IMR-90 (cell line): ENCODE data around the gene S100B. TPM values are rescaled to one million over a fixed set of nuclear protein-coding genes. Genes with fewer than 3 reads are reported as not detected.

Source experiments
- ATAC-seq: fragments of 200-7000 bp; cut with Tn5 transposase; 2 replicates; pipeline ENCODE4 v1.9.1; 2020; ENCODE audit warnings: low read depth, mild to moderate bottlenecking, moderate library complexity
- BruUV-seq: library from RNA; stranded (reverse); fragments of 400-500 nt; replicated peaks from 2 replicates; lab custom pipeline; 2021; lab: Mats Ljungman, UMichigan
- CTCF ChIA-PET: fragments of 300-600 bp; formaldehyde crosslinking; extraction: SDS; loops from one replicate; lab custom pipeline; 2021; ENCODE audit warnings: antibody characterized with exemption; lab: Yijun Ruan, JAX
- POLR2A ChIA-PET: fragments of 300-600 bp; sonication (Branson Sonifier 250); formaldehyde crosslinking; loops from one replicate; lab custom pipeline; 2022; ENCODE audit warnings: antibody characterized with exemption; ENCODE audit not compliant: unreplicated experiment; lab: Charles Lee
- DNase-seq: peaks from one replicate; pipeline ENCODE4 v3.0.0; 2013
- H2AFZ ChIP-seq: replicated peaks from 2 replicates; pipeline ENCODE3; 2013; ENCODE audit warnings: low read length, mild to moderate bottlenecking; ENCODE audit not compliant: poor library complexity
- H2AK5ac ChIP-seq: 2 replicates; pipeline ENCODE4 v1.6.1; 2013; ENCODE audit warnings: low read depth, low read length, inconsistent platforms
- H2AK9ac ChIP-seq: replicated peaks from 2 replicates; pipeline ENCODE3; 2013; ENCODE audit warnings: mild to moderate bottlenecking, low read depth, low read length, moderate library complexity; ENCODE audit not compliant: poor library complexity
- H2BK120ac ChIP-seq: 2 replicates; pipeline ENCODE4 v1.6.1; 2013; ENCODE audit warnings: low read depth, low read length, inconsistent platforms
- H2BK15ac ChIP-seq: 3 replicates; pipeline ENCODE4 v1.6.1; 2013; ENCODE audit warnings: low read depth, low read length, inconsistent platforms
- H2BK20ac ChIP-seq: 2 replicates; pipeline ENCODE4 v1.6.1; 2013; ENCODE audit warnings: low read depth, mild to moderate bottlenecking, inconsistent platforms, low read length, moderate library complexity
- H2BK5ac ChIP-seq: 2 replicates; pipeline ENCODE4 v1.6.1; 2013; ENCODE audit warnings: mild to moderate bottlenecking, low read depth, low read length, inconsistent platforms; ENCODE audit not compliant: poor library complexity, severe bottlenecking
- H3K14ac ChIP-seq: replicated peaks from 2 replicates; pipeline ENCODE4 v1.6.1; 2013; ENCODE audit warnings: low read depth, low read length, inconsistent platforms
- H3K18ac ChIP-seq: 2 replicates; pipeline ENCODE4 v1.6.1; 2013; ENCODE audit warnings: low read depth, low read length, control low read depth
- H3K23ac ChIP-seq: 2 replicates; pipeline ENCODE4 v1.6.1; 2013; ENCODE audit warnings: low read depth, low read length, inconsistent platforms
- H3K27ac ChIP-seq: 2 replicates; pipeline ENCODE4 v1.5.1; 2013; ENCODE audit warnings: mild to moderate bottlenecking, control low read depth, low read length; ENCODE audit not compliant: insufficient read depth
- H3K27me3 ChIP-seq: 2 replicates; pipeline ENCODE4 v1.6.1; 2013; ENCODE audit warnings: low read length; ENCODE audit not compliant: control insufficient read depth, insufficient read depth
- H3K36me3 ChIP-seq: 2 replicates; pipeline ENCODE4 v1.6.1; 2013; ENCODE audit warnings: low read length, mixed read lengths; ENCODE audit not compliant: control insufficient read depth, insufficient read depth
- H3K4ac ChIP-seq: 2 replicates; pipeline ENCODE4 v1.6.1; 2013; ENCODE audit warnings: low read depth, low read length, inconsistent platforms
- H3K4me1 ChIP-seq: 2 replicates; pipeline ENCODE4 v1.6.1; 2013; ENCODE audit warnings: low read length, mixed read lengths; ENCODE audit not compliant: control insufficient read depth, insufficient read depth
- H3K4me2 ChIP-seq: 2 replicates; pipeline ENCODE4 v1.6.1; 2013; ENCODE audit warnings: low read depth, mild to moderate bottlenecking, control low read depth, low read length, moderate library complexity
- H3K4me3 ChIP-seq: 2 replicates; pipeline ENCODE4 v1.5.1; 2013; ENCODE audit warnings: low read depth, mild to moderate bottlenecking, control low read depth, low read length, moderate library complexity; ENCODE audit not compliant: insufficient read depth
- H3K56ac ChIP-seq: 2 replicates; pipeline ENCODE4 v1.6.1; 2013; ENCODE audit warnings: low read length, inconsistent platforms; ENCODE audit not compliant: insufficient read depth; ENCODE audit errors: extremely low read depth
- H3K79me1 ChIP-seq, 2 experiments: 2 replicates each; pipeline ENCODE4 v1.6.1; 2013; ENCODE audit warnings: low read length in 2 of 2, inconsistent platforms in 1 of 2, low read depth in 1 of 2
- H3K9ac ChIP-seq: 2 replicates; pipeline ENCODE4 v1.6.1; 2013; ENCODE audit warnings: low read depth, low read length, control low read depth
- H3K9me1 ChIP-seq: 2 replicates; pipeline ENCODE4 v1.6.1; 2013; ENCODE audit warnings: low read length, inconsistent platforms; ENCODE audit not compliant: insufficient read depth
- H3K9me3 ChIP-seq: 2 replicates; pipeline ENCODE4 v1.6.1; 2013; ENCODE audit warnings: low read length; ENCODE audit not compliant: control insufficient read depth, insufficient read depth
- H4K20me1 ChIP-seq: 2 replicates; pipeline ENCODE4 v1.6.1; 2013; ENCODE audit warnings: low read length, inconsistent platforms; ENCODE audit not compliant: insufficient read depth
- H4K5ac ChIP-seq: 2 replicates; pipeline ENCODE4 v1.6.1; 2013; ENCODE audit warnings: mild to moderate bottlenecking, low read depth, low read length, control low read depth
- H4K8ac ChIP-seq, 2 experiments: 2 replicates each; pipeline ENCODE4 v1.6.1; 2013; ENCODE audit warnings: low read depth in 2 of 2, low read length in 2 of 2, control low read depth in 1 of 2, inconsistent platforms in 1 of 2
- H4K91ac ChIP-seq: 2 replicates; pipeline ENCODE4 v1.6.1; 2013; ENCODE audit warnings: low read depth, low read length, inconsistent platforms; ENCODE audit not compliant: insufficient read depth
- BHLHE40 ChIP-seq: fragments of 150-350 bp; IDR thresholded peaks from 2 replicates; pipeline ENCODE4 v1.6.1; 2016; ENCODE audit warnings: mild to moderate bottlenecking, low read depth, low read length
- CEBPB ChIP-seq: IDR thresholded peaks from 2 replicates; pipeline ENCODE4 v1.6.1; 2012; ENCODE audit warnings: low read depth, low read length, improper control_type of control experiment
- CHD1 ChIP-seq: IDR thresholded peaks from 2 replicates; pipeline ENCODE4 v1.6.1; 2012; ENCODE audit warnings: low read depth, low read length, improper control_type of control experiment
- CTCF ChIP-seq: conservative IDR thresholded peaks from 2 replicates; pipeline ENCODE4 v1.5.1; 2012; ENCODE audit warnings: mild to moderate bottlenecking, low read depth, low read length, improper control_type of control experiment
- ELK1 ChIP-seq: fragments of 150-350 bp; IDR thresholded peaks from 2 replicates; pipeline ENCODE4 v1.6.1; 2016; ENCODE audit warnings: low read depth, mild to moderate bottlenecking, low read length, moderate library complexity, borderline replicate concordance
- MAFK ChIP-seq: IDR thresholded peaks from 2 replicates; pipeline ENCODE4 v1.6.1; 2012; ENCODE audit warnings: low read depth, low read length, improper control_type of control experiment
- MAZ ChIP-seq: IDR thresholded peaks from 2 replicates; pipeline ENCODE4 v1.6.1; 2012; ENCODE audit warnings: low read depth, mild to moderate bottlenecking, low read length, improper control_type of control experiment, moderate library complexity, borderline replicate concordance
- MXI1 ChIP-seq: IDR thresholded peaks from 2 replicates; pipeline ENCODE4 v1.6.1; 2012; ENCODE audit warnings: low read depth, mild to moderate bottlenecking, low read length, moderate library complexity, borderline replicate concordance
- POLR2A ChIP-seq: IDR thresholded peaks from 2 replicates; pipeline ENCODE4 v1.6.1; 2012; ENCODE audit warnings: mild to moderate bottlenecking, low read depth, low read length
- RAD21 ChIP-seq: IDR thresholded peaks from 2 replicates; pipeline ENCODE4 v1.6.1; 2012; ENCODE audit warnings: low read length, improper control_type of control experiment
- RCOR1 ChIP-seq: IDR thresholded peaks from 2 replicates; pipeline ENCODE4 v1.6.1; 2012; ENCODE audit warnings: mild to moderate bottlenecking, low read length, improper control_type of control experiment; ENCODE audit not compliant: insufficient replicate concordance
- SMC3 ChIP-seq: fragments of 150-350 bp; IDR thresholded peaks from 2 replicates; pipeline ENCODE4 v1.6.1; 2016; ENCODE audit warnings: low read depth, mild to moderate bottlenecking, antibody characterized with exemption, low read length, moderate library complexity
- USF2 ChIP-seq: fragments of 150-350 bp; IDR thresholded peaks from 2 replicates; pipeline ENCODE4 v1.6.1; 2017; ENCODE audit warnings: mild to moderate bottlenecking, antibody characterized with exemption, low read length, low read depth
- WGBS, 2 experiments: methylation state at CpG; one replicate each; pipeline versions ENCODE4 v1.1.5 to v1.1.7; 2013; ENCODE audit warnings: missing lambda C conversion rate in 2 of 2; ENCODE audit not compliant: insufficient read length in 1 of 2; ENCODE audit errors: extremely low coverage in 2 of 2; 5-methylcytosine and 5-hydroxymethylcytosine counted together
- dilution Hi-C: fragments of 300-500 bp; cut with HindIII; formaldehyde crosslinking; loops from one replicate; pipeline ENCODE4 v1.14.3; 2018; ENCODE audit warnings: low sequenced_read_pairs; ENCODE audit not compliant: unreplicated experiment
- in situ Hi-C: fragments of 300-500 bp; cut with MboI; formaldehyde crosslinking; loops from 3 replicates; pipeline ENCODE4 v1.14.3; 2019; ENCODE audit warnings: low sequenced_read_pairs, inconsistent platforms, mixed read lengths
- intact Hi-C: fragments of 100-400 bp; cut with micrococcal nuclease; formaldehyde crosslinking; loops from 2 replicates; pipeline ENCODE4 v1.10.0; 2022
- polyA plus RNA-seq, 3 experiments: library from polyadenylated mRNA; depleted of rRNA; stranded (reverse); fragments of >200 nt; gene quantifications; 2 replicates each; pipeline ENCODE4 v1.2.3, GENCODE V29; 2012; ENCODE audit warnings: low replicate concordance in 1 of 3
- total RNA-seq: library from RNA; depleted of rRNA; stranded (reverse); fragments of >200 nt; gene quantifications from 2 replicates; pipeline ENCODE4 v1.2.3, GENCODE V29; 2012

The S100B gene
- total and polyA plus RNA-seq, 2 of the 4 experiments (the other 2 are of a cell fraction), result 0.18 to 0.26 TPM

GRCh38 chr21:46639489-46640386 lies 34.9 kb upstream of the S100B start:
- in situ Hi-C loops, result no loop called here
- POLR2A ChIA-PET, result no interaction called here
- no TSS peak for BruUV-seq

More at GRCh38 chr21:46639489-46640386, 34.9 kb upstream of the S100B start:
- Histone ChIP-seq H2BK15ac (no peak overlapping the region), H2AFZ (no peak overlapping the region), H2BK5ac (no peak overlapping the region), H2BK20ac (no peak overlapping the region), H3K9me1 (peaks cover 12% of the 10 kb centered on the region), H4K8ac (no peak overlapping the region), H2BK120ac (no peak overlapping the region), H3K4me1 (peaks cover 2% of the 10 kb centered on the region), H3K9me3 (no peaks in the 10 kb centered on the region), H4K91ac (no peak overlapping the region), H4K5ac (no peak overlapping the region), H3K23ac (no peak overlapping the region), H3K36me3 (peaks cover 27% of the 10 kb centered on the region), H3K79me1 (peaks cover 35 to 59% of the 10 kb centered on the region in 2 experiments), H3K27ac (no peak overlapping the region), H3K56ac (no peak overlapping the region), H3K4me3 (no peak overlapping the region), H3K4me2 (no peak overlapping the region), H3K27me3 (no peaks in the 10 kb centered on the region), H3K18ac (no peak overlapping the region), H3K4ac (no peak overlapping the region), H3K9ac (no peak overlapping the region), H2AK5ac (no peak overlapping the region), H3K14ac (no peak overlapping the region), H2AK9ac (no peak overlapping the region), H4K20me1 (peaks cover 37% of the 10 kb centered on the region)
- CTCF ChIA-PET, result interaction anchor here (0.6 to 1.2 kb wide), 6 partner anchors 11 to 232 kb away, joined by 3 to 4 read pairs (median 3); no protein-coding TSS in a partner anchor
- ATAC-seq, result no peak
- no peak for TF ChIP-seq MAFK
- TF ChIP-seq RCOR1, result no peak
- TF ChIP-seq MAZ, result no peak
- no peak for TF ChIP-seq CHD1
- TF ChIP-seq CEBPB, result no peak
- TF ChIP-seq CTCF, result peak; percentile 40
- TF ChIP-seq RAD21, result peak; percentile 40
- TF ChIP-seq MXI1, result no peak
- TF ChIP-seq POLR2A, result no peak
- TF ChIP-seq ELK1, result no peak
- TF ChIP-seq BHLHE40, result no peak
- TF ChIP-seq USF2, result no peak
- peak; percentile 48; the same call in 1 of the 2 replicates for TF ChIP-seq SMC3
- dilution Hi-C loops (no loop called here), intact Hi-C loops (no loop called here)
- peak; percentile 16 for DNase-seq
- WGBS, 2 experiments, result no CpG with 5 or more reads among the region's 8 CpGs
